ENCODE data around the gene ACKR4.
"Not testable (repeated sequence)": the region's sequence is repeated elsewhere in the genome, so short reads cannot be mapped to it uniquely, and the experiment has no call there.

Gene ACKR4

DNA sequence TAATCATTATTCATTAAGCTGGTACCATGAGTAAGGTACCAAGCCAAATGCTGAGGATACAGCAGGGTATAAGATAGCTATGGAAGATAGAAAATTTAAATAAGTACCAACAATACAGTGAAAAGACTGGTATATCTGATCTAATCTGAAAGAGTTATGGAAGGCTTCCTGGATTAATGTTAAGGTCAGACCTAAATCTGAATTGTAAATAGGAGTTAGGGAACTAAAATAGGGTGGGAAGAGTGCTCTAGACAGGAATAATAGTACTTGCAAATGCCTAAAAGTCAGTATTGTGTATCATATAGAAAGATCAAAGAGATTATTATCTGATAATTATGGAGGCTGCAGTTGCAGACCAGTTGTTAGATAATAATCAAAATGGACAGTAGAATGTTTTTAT lies 2.6 kb upstream of the ACKR4 start:
- DNase-seq (ENCODE audit: low spot score) = no peak

GRCh38 chr3:132595014-132595413 lies 2.1 kb upstream of the ACKR4 start:
- DNase-seq (ENCODE audit: low spot score) = peak; percentile 48

DNA sequence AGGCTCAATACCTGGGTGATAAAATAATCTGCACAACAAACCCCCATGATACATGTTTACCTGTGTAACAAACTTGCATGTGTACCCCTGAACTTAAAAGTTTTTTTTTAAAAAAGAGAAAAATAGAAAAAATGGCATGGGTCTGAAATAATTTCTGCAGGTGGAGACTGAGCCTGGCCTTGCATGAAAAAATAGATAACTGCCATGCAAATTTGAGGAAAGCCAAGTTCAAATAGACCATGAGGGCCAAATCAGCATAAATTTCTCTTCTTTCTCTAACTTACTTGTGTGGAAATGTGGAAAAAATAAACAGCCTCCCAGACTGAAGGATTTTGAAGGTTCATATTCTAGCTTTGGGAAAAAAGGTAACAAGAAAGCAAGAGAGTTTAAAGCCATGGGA lies 744 bp upstream of the ACKR4 start:
- DNase-seq (ENCODE audit: low spot score) = no peak

DNA sequence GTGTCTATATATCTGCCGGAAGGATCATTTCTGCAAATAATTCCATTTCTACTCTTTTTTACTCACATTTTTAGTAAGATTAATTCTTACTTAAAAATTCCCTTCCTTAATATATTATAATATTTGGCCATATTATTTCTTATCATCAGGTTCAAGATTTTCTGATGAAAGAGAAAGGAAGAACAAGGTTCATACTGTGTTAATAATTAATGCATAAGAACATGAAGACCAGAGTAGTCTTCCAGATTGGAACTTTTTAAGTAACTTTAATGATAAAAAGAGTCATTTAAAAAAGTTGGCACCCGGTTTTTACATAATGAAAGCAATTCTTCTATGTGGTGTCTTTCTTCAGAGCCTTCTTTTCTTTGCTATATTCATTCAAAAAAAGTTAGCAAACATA lies 590 bp downstream of the ACKR4 start:
- no peak for DNase-seq (ENCODE audit: low spot score)

- no peak for DNase-seq (ENCODE audit: low spot score)
Observed at GRCh38 chr3:132598181-132598580, 1.1 kb downstream of the ACKR4 start.

- DNase-seq (ENCODE audit: low spot score) = not testable (repeated sequence)
Observed at GRCh38 chr3:132600614-132601013, 3.5 kb downstream of the ACKR4 start.

DNA sequence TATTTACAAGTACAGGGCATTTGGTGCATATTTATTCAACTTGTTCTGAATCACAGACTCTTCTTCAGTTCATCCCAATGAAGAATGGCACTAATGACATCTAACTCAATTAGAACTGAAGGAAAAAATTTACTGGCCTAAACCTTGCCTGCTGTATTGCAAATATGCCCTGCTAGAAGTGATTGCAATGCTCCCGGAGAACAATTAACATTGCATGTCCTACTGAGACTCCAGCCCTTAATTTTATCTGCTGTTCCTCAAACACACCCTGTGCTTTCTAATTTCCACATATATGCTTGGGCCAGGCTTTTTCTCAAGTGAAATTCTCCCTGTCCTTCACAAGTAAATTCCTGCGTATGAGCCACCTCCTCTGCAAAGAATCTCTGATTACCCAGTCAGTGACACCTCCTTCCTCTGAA lies 8.3 kb downstream of the ACKR4 start:
- DNase-seq (ENCODE audit: low spot score) = no peak

DNA sequence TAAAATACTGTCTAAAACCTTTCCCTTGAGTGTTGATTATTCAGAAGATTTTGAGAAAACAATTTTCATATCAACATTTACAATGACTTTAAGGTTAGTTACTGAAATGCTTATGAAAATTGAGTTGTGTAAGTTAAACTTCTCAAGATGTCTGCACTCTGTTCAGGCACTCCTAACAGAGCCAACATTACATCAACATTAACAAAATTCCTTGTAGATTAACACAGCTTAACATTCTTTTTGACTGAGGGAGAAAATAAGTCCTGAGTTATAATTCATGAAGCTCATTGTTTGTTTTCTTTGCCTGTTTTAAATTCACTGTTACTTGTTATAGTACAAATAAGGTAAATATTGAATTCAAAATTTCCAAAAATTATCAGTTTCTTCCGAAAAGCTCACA lies 9.0 kb downstream of the ACKR4 start:
- peak; percentile 56 for DNase-seq (ENCODE audit: low spot score)

GRCh38 chr3:132606620-132607019 lies 9.6 kb downstream of the ACKR4 start:
- not testable (repeated sequence) for DNase-seq (ENCODE audit: low spot score)

DNA sequence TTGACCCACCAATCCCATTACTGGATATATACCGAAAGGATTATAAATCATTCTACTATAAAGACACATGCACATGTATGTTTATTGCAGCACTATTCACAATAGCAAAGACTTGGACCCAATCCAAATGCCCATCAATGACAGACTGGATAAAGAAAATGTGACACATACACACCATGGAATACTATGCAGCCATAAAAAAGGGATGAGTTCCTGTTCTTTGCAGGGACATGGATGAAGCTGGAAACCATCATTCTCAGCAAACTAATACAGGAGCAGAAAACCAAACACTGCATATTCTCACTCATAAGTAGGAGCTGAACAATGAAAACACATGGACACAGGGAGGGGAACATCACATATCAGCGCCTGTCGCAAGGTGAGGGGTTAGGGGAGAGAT lies 18.2 kb downstream of the ACKR4 start:
- DNase-seq (ENCODE audit: low spot score) = not testable (repeated sequence)

GRCh38 chr3:132615881-132616280 lies 18.8 kb downstream of the ACKR4 start:
- DNase-seq (ENCODE audit: low spot score) = no peak

GRCh38 chr3:132616780-132617179 lies 19.7 kb downstream of the ACKR4 start:
- DNase-seq (ENCODE audit: low spot score) = no peak

GRCh38 chr3:132622148-132622547 lies 25.1 kb downstream of the ACKR4 start:
- DNase-seq (ENCODE audit: low spot score) = no peak

- DNase-seq (ENCODE audit: low spot score) = no peak
Observed at GRCh38 chr3:132622761-132623160, 25.7 kb downstream of the ACKR4 start.

DNA sequence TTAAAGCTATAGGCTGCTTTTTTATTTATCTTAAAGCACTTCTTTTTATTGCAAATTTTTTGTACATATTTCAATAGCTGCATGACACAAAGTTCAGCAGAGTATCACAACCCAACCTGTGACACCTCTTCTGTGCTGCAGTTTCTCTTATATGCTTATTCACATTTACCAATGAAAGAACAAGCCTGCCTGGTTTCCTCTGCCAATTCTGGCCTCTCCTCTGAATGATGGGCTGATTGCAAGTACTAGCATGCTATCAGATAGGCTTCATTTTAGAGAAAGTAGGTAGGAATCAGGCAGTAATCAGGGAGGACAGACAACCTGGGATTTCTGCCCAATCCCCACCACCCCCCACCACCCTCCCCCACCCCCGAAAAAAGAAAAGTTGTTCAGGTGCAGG lies 26.6 kb downstream of the ACKR4 start:
- no peak for DNase-seq (ENCODE audit: low spot score)

DNA sequence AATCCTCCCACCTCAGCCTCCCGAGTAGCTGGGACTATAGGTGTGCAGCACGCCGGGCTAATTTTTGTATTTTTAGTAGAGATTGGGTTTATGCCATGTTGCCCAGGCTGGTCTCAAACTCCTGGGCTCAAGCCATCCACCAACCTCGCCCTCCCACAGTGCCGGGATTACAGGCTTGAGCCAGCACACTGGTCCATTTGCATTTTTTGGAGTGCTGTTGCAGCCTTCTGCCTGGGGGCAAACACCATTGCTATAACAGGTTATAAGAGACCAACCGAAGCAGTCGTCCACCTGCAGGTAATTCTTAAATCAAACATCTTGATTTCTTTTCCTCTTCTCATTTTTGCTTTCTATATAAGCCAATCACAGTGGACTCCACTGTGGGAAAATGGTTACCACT lies 27.7 kb downstream of the ACKR4 start:
- no peak for DNase-seq (ENCODE audit: low spot score)

DNA sequence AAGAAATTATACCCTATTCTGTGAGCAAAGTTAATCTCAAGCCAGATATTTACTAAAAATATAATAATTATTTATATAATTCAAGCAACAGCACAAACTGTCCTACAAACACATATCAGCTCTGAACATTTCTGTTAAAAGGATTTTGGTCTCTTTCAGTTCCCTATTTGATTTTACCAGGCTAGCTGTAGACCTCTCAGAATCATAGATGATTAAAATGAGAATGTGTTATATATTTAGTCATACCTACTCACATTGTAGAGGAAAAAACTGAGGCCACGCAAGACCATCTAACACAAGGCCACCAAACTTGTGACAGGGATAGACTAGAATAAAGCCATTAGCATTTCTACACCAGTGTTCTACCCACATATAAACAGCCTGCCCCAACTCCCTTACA lies 28.5 kb downstream of the ACKR4 start:
- no peak for DNase-seq (ENCODE audit: low spot score)

DNA sequence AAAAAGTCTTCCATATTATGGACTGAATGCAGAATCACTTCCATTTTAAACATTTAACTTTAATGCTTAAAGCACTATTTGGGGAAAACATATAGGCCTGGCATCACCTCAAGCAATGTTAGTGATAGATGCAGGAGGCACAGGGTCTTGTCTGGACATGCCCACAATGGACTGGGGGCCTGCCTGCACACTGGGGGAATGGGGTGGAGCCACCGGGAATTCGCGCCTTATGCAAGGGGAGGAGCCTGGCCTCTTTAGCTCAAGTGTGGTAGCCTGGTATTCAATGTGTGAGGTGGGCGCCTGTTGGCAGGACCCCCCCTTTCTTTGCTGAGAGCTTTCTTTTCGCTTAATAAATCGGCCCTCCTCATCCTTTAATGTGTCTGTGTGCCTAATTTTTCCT lies 29.9 kb downstream of the ACKR4 start:
- DNase-seq (ENCODE audit: low spot score) = no peak

GRCh38 chr3:132628157-132628556 lies 31.1 kb downstream of the ACKR4 start:
- peak; percentile 27 for DNase-seq (ENCODE audit: low spot score)

DNA sequence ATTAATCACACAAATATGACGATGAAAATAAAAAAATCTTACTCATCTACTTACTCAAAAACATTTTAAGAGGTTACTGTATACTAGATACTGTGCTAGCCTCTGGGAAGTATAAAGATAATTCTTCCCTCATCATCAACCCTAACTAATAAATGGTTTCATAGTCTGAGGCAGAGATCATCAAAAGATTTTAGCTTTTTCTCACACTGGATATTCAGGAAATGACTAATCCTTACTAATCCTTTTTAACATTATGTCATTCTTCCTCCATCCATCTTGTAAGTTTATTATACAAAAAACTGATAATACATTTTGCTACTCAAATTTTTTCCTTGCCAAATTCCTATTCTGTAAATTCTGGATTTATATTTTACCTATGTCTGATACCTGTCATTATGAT lies 32.9 kb downstream of the ACKR4 start:
- peak; percentile 62 for DNase-seq (ENCODE audit: low spot score)

- no peak for DNase-seq (ENCODE audit: low spot score)
Observed at GRCh38 chr3:132630612-132631011, 33.5 kb downstream of the ACKR4 start.

DNA sequence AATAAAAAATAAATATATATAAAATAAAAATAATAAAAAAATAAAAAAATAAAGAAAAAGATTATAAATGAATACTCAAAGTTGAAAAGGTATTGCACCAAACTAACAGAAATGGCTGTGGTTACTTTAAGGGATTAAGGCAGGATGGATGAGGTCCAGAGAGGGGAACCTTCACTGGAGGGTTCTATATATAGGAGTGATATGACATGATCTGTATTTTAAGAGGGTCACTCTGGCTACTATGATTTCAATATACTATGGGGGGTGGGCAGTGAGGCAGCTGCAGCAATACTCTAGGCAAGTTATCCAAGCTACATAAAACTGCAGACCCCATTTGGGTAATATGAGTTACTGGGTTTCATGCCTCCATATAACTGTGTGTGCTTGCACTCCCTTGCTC lies 38.0 kb downstream of the ACKR4 start:
- DNase-seq (ENCODE audit: low spot score) = no peak

- peak; percentile 64 for DNase-seq (ENCODE audit: low spot score)
Observed at GRCh38 chr3:132637590-132637989, 40.5 kb downstream of the ACKR4 start.

- no peak for DNase-seq (ENCODE audit: low spot score)
Observed at GRCh38 chr3:132638706-132639105, 41.6 kb downstream of the ACKR4 start.

DNA sequence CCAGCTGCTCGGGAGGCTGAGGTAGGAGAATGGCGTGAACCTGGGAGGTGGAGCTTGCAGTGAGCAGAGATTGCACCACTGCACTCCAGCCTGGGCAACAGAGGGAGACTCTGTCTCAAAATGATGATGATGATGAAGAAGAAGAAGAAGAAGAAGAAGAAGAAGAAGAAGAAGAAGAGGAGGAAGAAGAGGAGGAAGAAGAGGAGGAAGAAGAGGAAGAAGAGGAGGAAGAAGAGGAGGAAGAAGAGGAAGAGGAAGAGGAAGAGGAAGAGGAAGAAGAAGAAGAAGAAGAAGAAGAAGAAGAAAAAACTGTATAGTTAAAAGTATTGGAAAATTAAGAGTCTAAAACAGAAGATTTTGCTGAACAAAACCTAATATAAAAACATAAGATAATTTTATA lies 44.4 kb downstream of the ACKR4 start:
- DNase-seq (ENCODE audit: low spot score) = not testable (repeated sequence)
